Right cardiac atrium (tissue), 5 donors: ENCODE data around the gene EIF3M. TPM values are rescaled to one million over a fixed set of nuclear protein-coding genes. Genes with fewer than 3 reads are reported as not detected.

Source experiments
- ATAC-seq, 2 donors: fragments of 200-7000 bp; cut with Tn5 transposase; one replicate each; pipeline versions ENCODE4 v1.8.0 to v1.9.1; 2020; ENCODE audit warnings: moderate library complexity in 2 of 2, mild to moderate bottlenecking in 1 of 2
- DNase-seq, 3 donors: peaks; one replicate each; pipeline ENCODE4 v3.0.0-alpha.2; 2020
- H3K27ac ChIP-seq: one replicate; pipeline ENCODE4 v1.5.1; 2013; ENCODE audit warnings: mild to moderate bottlenecking, low read length, control low read depth, moderate library complexity
- H3K27me3 ChIP-seq: one replicate; pipeline ENCODE4 v1.6.1; 2013; ENCODE audit not compliant: control insufficient read depth, insufficient read depth
- H3K4me1 ChIP-seq: one replicate; pipeline ENCODE4 v1.6.1; 2013; ENCODE audit warnings: low read length; ENCODE audit not compliant: control insufficient read depth, insufficient read depth
- H3K4me3 ChIP-seq: one replicate; pipeline ENCODE4 v1.5.1; 2013; ENCODE audit warnings: low read length, control low read depth
- H3K9me3 ChIP-seq: one replicate; pipeline ENCODE4 v1.6.1; 2013; ENCODE audit warnings: low read length; ENCODE audit not compliant: control insufficient read depth
- WGBS: extraction: QIAGEN DNeasy Blood & Tissue Kit; methylation state at CpG from one replicate; pipeline ENCODE4 v1.1.7; 2013; 5-methylcytosine and 5-hydroxymethylcytosine counted together
- intact Hi-C, 4 donors: fragments of 100-400 bp; cut with DNase I; formaldehyde crosslinking; loops; one replicate each; pipeline versions ENCODE4 v1.11.0 to v1.14.0; 2022 to 2023
- polyA plus RNA-seq: library from polyadenylated mRNA; stranded (reverse); fragments of 200-250 nt; gene quantifications from one replicate; pipeline ENCODE4 v1.2.3, GENCODE V29; 2013
- total RNA-seq, 4 donors: library from RNA; stranded (reverse); fragmentation: NEBNext Ultra II Directional; extraction: Animal tissue kit (Norgen Biotek cat#: 25700); gene quantifications; one replicate each; pipeline ENCODE4 v1.2.1, GENCODE V29; 2021
- donor health status: healthy with polysubstance abuse.
- donor health status: DM: no; HTN: yes; CAD: no.
- donor health status: DM: no; HTN: no; CAD: no.
- donor health status: DM: no; HTN: yes; CAD: no; lungs with severe emphysema.
- donor health status: DM: yes; HTN: yes; CAD: no.

Gene EIF3M
- total and polyA plus RNA-seq, 5 donors, result 150 to 219 (median 164) TPM

GRCh38 chr11:32567154-32567553, 16.5 kb upstream of the EIF3M start:
- intact Hi-C loops, result no loop called here
- ATAC-seq, result no peak
- WGBS, result 88% methylated on average over 1 of the region's 1 CpG

GRCh38 chr11:32569313-32569881, 14.2 kb upstream of the EIF3M start:
- H3K27ac ChIP-seq, result no peak overlapping the region
- H3K9me3 ChIP-seq, result no peaks in the 10 kb centered on the region
- intact Hi-C loops, result no loop called here
- no peak for ATAC-seq
- H3K4me3 ChIP-seq, result no peak overlapping the region
- 61% methylated on average over 4 of the region's 4 CpGs for WGBS
- H3K27me3 ChIP-seq, result no peaks in the 10 kb centered on the region
- H3K4me1 ChIP-seq, result no peaks in the 10 kb centered on the region
- no peak for DNase-seq

More at GRCh38 chr11:32567154-32567553, 16.5 kb upstream of the EIF3M start:
- H3K4me3 ChIP-seq, result no peak overlapping the region
- no peak for DNase-seq
- H3K27me3 ChIP-seq, result no peaks in the 10 kb centered on the region
- no peaks in the 10 kb centered on the region for H3K9me3 ChIP-seq
- no peak overlapping the region for H3K27ac ChIP-seq
- no peaks in the 10 kb centered on the region for H3K4me1 ChIP-seq

- 35% methylated on average over 10 of the region's 10 CpGs for WGBS
- Histone ChIP-seq H3K27ac (no peak overlapping the region), H3K4me1 (no peaks in the 10 kb centered on the region), H3K27me3 (no peaks in the 10 kb centered on the region), H3K4me3 (no peak overlapping the region), H3K9me3 (no peaks in the 10 kb centered on the region)
- intact Hi-C loops, result no loop called here
- no peak for DNase-seq
- ATAC-seq, result no peak
Observed at GRCh38 chr11:32571039-32571438, 12.6 kb upstream of the EIF3M start.

- intact Hi-C loops, result no loop called here
- 84% methylated on average over 4 of the region's 4 CpGs for WGBS
- no peak for DNase-seq
Observed at GRCh38 chr11:32573228-32573627, 10.4 kb upstream of the EIF3M start.

GRCh38 chr11:32574421-32574820, 9.2 kb upstream of the EIF3M start:
- WGBS, result 52% methylated on average over 4 of the region's 4 CpGs
- no peak for DNase-seq
- Histone ChIP-seq H3K4me3 (no peak overlapping the region), H3K27ac (no peak overlapping the region), H3K4me1 (no peaks in the 10 kb centered on the region), H3K9me3 (no peaks in the 10 kb centered on the region), H3K27me3 (no peaks in the 10 kb centered on the region)
- ATAC-seq, result no peak
- intact Hi-C loops, result no loop called here

More at GRCh38 chr11:32573228-32573627, 10.4 kb upstream of the EIF3M start:
- H3K27me3 ChIP-seq, result no peaks in the 10 kb centered on the region
- H3K4me1 ChIP-seq, result no peaks in the 10 kb centered on the region
- H3K27ac ChIP-seq, result no peak overlapping the region
- no peak for ATAC-seq
- H3K4me3 ChIP-seq, result no peak overlapping the region
- no peaks in the 10 kb centered on the region for H3K9me3 ChIP-seq

GRCh38 chr11:32575070-32575469, 8.6 kb upstream of the EIF3M start:
- Histone ChIP-seq H3K27me3 (no peaks in the 10 kb centered on the region), H3K27ac (no peak overlapping the region), H3K9me3 (no peaks in the 10 kb centered on the region), H3K4me1 (no peaks in the 10 kb centered on the region), H3K4me3 (no peak overlapping the region)
- intact Hi-C loops, result no loop called here
- no peak for DNase-seq
- 47% methylated on average over 2 of the region's 2 CpGs for WGBS
- ATAC-seq, result no peak

GRCh38 chr11:32576456-32576855, 7.2 kb upstream of the EIF3M start:
- WGBS, result 93% methylated on average over 1 of the region's 1 CpG
- Histone ChIP-seq H3K9me3 (no peaks in the 10 kb centered on the region), H3K27me3 (no peaks in the 10 kb centered on the region), H3K4me3 (no peak overlapping the region), H3K27ac (no peak overlapping the region), H3K4me1 (no peaks in the 10 kb centered on the region)
- intact Hi-C loops, result no loop called here
- DNase-seq, result no peak
- no peak for ATAC-seq

GRCh38 chr11:32580967-32581366, 2.7 kb upstream of the EIF3M start:
- no peak overlapping the region for H3K27ac ChIP-seq
- no peaks in the 10 kb centered on the region for H3K9me3 ChIP-seq
- ATAC-seq, result no peak
- H3K4me1 ChIP-seq, result peaks cover 2% of the 10 kb centered on the region
- no peaks in the 10 kb centered on the region for H3K27me3 ChIP-seq
- DNase-seq, result no peak
- 59% methylated on average over 2 of the region's 2 CpGs for WGBS
- H3K4me3 ChIP-seq, result no peak overlapping the region
- intact Hi-C loops, result loop anchor here in 2 of 4 donors (5.0 to 10.0 kb wide), 2 partner anchors 144 to 146 kb away; partner anchors contain the start of gene WT1 (in 2 of the 2)

GRCh38 chr11:32581556-32581955, 2.1 kb upstream of the EIF3M start:
- H3K4me3 ChIP-seq, result no peak overlapping the region
- ATAC-seq (no peak), DNase-seq (no peak)
- H3K4me1 ChIP-seq, result peaks cover 2% of the 10 kb centered on the region
- H3K27ac ChIP-seq, result no peak overlapping the region
- WGBS, result 92% methylated on average over 3 of the region's 3 CpGs
- no peaks in the 10 kb centered on the region for H3K27me3 ChIP-seq
- H3K9me3 ChIP-seq, result no peaks in the 10 kb centered on the region
- intact Hi-C loops, result loop anchor here in 2 of 4 donors (5.0 to 10.0 kb wide), 2 partner anchors 144 to 147 kb away; partner anchors contain the start of gene WT1 (in 2 of the 2)

- no peak overlapping the region for H3K27ac ChIP-seq
- no peaks in the 10 kb centered on the region for H3K9me3 ChIP-seq
- peaks cover 2% of the 10 kb centered on the region for H3K4me1 ChIP-seq
- DNase-seq (no peak), ATAC-seq (no peak)
- peak overlapping the region; percentile 63 for H3K4me3 ChIP-seq
- intact Hi-C loops, result loop anchor here in 2 of 4 donors (5.0 to 10.0 kb wide), 2 partner anchors 148 to 150 kb away; partner anchors contain the start of gene WT1 (in 2 of the 2)
- no peaks in the 10 kb centered on the region for H3K27me3 ChIP-seq
- 13% methylated on average over 7 of the region's 7 CpGs for WGBS
Observed at GRCh38 chr11:32584921-32585320, 1.3 kb downstream of the EIF3M start.

- H3K9me3 ChIP-seq, result no peaks in the 10 kb centered on the region
- no peak overlapping the region for H3K4me3 ChIP-seq
- H3K27ac ChIP-seq, result no peak overlapping the region
- peaks cover 2% of the 10 kb centered on the region for H3K4me1 ChIP-seq
- ATAC-seq (no peak), DNase-seq (no peak)
- WGBS, result 67% methylated on average over 4 of the region's 4 CpGs
- intact Hi-C loops, result loop anchor here in 1 of 4 donors (10.0 kb wide), 1 partner anchor 152 kb away; the partner anchor contains the start of gene WT1
- H3K27me3 ChIP-seq, result no peaks in the 10 kb centered on the region
Observed at GRCh38 chr11:32586576-32587190, 3.1 kb downstream of the EIF3M start.
